ENCODE data around the gene CDHR2. TPM values are rescaled to one million over a fixed set of nuclear protein-coding genes. Genes with fewer than 3 reads are reported as not detected.

Gene CDHR2
- total RNA-seq, 3 donors from 2014 or later: 69.0 to 184 (median 107) TPM

- intact Hi-C loops (cut with DNase I, micrococcal nuclease): no loop called here
These were observed 76.4 kb downstream of the CDHR2 start for GRCh38 chr5:176625512-176625911.

GRCh38 chr5:176625966-176626875 lies 77.1 kb downstream of the CDHR2 start:
- no peaks in the 10 kb centered on the region for H3K9me3 ChIP-seq
- TF ChIP-seq CTCF (IDR thresholded peaks at IDR 0.05): no peak
- no peaks in the 10 kb centered on the region for H3K36me3 ChIP-seq (ENCODE audit: low read depth)
- peaks cover 12% of the 10 kb centered on the region for H3K4me1 ChIP-seq (ENCODE audit: low read depth)
- DNase-seq (peak in 2 of 3 donors; percentile 74 to 76), ATAC-seq (peak; percentile 86)
- intact Hi-C loops (cut with DNase I, micrococcal nuclease): no loop called here
- no peak overlapping the region for H3K4me3 ChIP-seq

More at GRCh38 chr5:176625512-176625911, 76.4 kb downstream of the CDHR2 start:
- TF ChIP-seq CTCF (IDR thresholded peaks at IDR 0.05): no peak
- ATAC-seq (no peak), DNase-seq (no peak)
- Histone ChIP-seq H3K9me3 (no peaks in the 10 kb centered on the region), H3K4me3 (no peak overlapping the region), H3K4me1 (ENCODE audit: low read depth) (peaks cover 10% of the 10 kb centered on the region), H3K36me3 (ENCODE audit: low read depth) (no peaks in the 10 kb centered on the region)

GRCh38 chr5:176626876-176627236 lies 77.7 kb downstream of the CDHR2 start:
- intact Hi-C loops (cut with DNase I, micrococcal nuclease): no loop called here
- H3K4me1 ChIP-seq (ENCODE audit: low read depth): peaks cover 12% of the 10 kb centered on the region
- DNase-seq (no peak), ATAC-seq (no peak)
- H3K9me3 ChIP-seq: no peaks in the 10 kb centered on the region
- TF ChIP-seq CTCF (IDR thresholded peaks at IDR 0.05): no peak
- no peak overlapping the region for H3K4me3 ChIP-seq
- H3K36me3 ChIP-seq (ENCODE audit: low read depth): no peaks in the 10 kb centered on the region

GRCh38 chr5:176627582-176627981 lies 78.4 kb downstream of the CDHR2 start:
- Histone ChIP-seq H3K4me3 (no peak overlapping the region), H3K36me3 (ENCODE audit: low read depth) (no peaks in the 10 kb centered on the region), H3K9me3 (no peaks in the 10 kb centered on the region), H3K4me1 (ENCODE audit: low read depth) (peaks cover 12% of the 10 kb centered on the region)
- no peak for TF ChIP-seq CTCF (IDR thresholded peaks at IDR 0.05)
- ATAC-seq (no peak), DNase-seq (no peak)
- intact Hi-C loops (cut with DNase I, micrococcal nuclease): no loop called here

GRCh38 chr5:176628406-176629228 lies 79.5 kb downstream of the CDHR2 start:
- H3K9me3 ChIP-seq: no peaks in the 10 kb centered on the region
- intact Hi-C loops (cut with DNase I, micrococcal nuclease): no loop called here
- TF ChIP-seq CTCF (IDR thresholded peaks at IDR 0.05): no peak
- DNase-seq (no peak), ATAC-seq (no peak)
- no peaks in the 10 kb centered on the region for H3K36me3 ChIP-seq (ENCODE audit: low read depth)
- no peak overlapping the region for H3K4me3 ChIP-seq
- H3K4me1 ChIP-seq (ENCODE audit: low read depth): peaks cover 12% of the 10 kb centered on the region
